A673 (cell line): ENCODE measurements around the gene KLHL35.

Source experiments
- EZH2 ChIP-seq: fragments of 200-600 bp; sonication (generic); IDR thresholded peaks from 2 replicates; pipeline ENCODE4 v1.6.1; 2017; ENCODE audit warnings: borderline replicate concordance, low read depth, mild to moderate bottlenecking, mixed read lengths, antibody characterized with exemption, low read length; ENCODE audit not compliant: poor library complexity, severe bottlenecking
- TF ChIP-seq, protein P1 (sequence below): fragments of 300-800, 200-600 bp; sonication (generic); conservative IDR thresholded peaks from 2 replicates; pipeline ENCODE4 v1.5.1; 2017; ENCODE audit warnings: low read depth, mild to moderate bottlenecking, antibody characterized with exemption, low read length, moderate library complexity, mixed read lengths

GRCh38 chr11:75429641-75429901 is 3.4 kb downstream of the KLHL35 start:
- TF ChIP-seq, protein P1, sequence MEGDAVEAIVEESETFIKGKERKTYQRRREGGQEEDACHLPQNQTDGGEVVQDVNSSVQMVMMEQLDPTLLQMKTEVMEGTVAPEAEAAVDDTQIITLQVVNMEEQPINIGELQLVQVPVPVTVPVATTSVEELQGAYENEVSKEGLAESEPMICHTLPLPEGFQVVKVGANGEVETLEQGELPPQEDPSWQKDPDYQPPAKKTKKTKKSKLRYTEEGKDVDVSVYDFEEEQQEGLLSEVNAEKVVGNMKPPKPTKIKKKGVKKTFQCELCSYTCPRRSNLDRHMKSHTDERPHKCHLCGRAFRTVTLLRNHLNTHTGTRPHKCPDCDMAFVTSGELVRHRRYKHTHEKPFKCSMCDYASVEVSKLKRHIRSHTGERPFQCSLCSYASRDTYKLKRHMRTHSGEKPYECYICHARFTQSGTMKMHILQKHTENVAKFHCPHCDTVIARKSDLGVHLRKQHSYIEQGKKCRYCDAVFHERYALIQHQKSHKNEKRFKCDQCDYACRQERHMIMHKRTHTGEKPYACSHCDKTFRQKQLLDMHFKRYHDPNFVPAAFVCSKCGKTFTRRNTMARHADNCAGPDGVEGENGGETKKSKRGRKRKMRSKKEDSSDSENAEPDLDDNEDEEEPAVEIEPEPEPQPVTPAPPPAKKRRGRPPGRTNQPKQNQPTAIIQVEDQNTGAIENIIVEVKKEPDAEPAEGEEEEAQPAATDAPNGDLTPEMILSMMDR: no peak
- no peak for TF ChIP-seq EZH2
